Peyer's patch (tissue), 4 donors: ENCODE results near the gene ZNF236. TPM values are rescaled to one million over a fixed set of nuclear protein-coding genes. Genes with fewer than 3 reads are reported as not detected.

Experiments used
- DNase-seq, 3 donors: peaks; one replicate each; pipeline ENCODE4 v3.0.0-alpha.2; 2017 to 2019
- H3K27ac ChIP-seq, 4 donors: fragments of 200-600 bp; sonication (generic); one replicate each; pipeline ENCODE4 v1.5.1; 2016 to 2019
- H3K27me3 ChIP-seq, 2 donors: fragments of 200-600 bp; sonication (generic); one replicate each; pipeline ENCODE4 v1.5.1; 2019
- H3K36me3 ChIP-seq, 3 donors: fragments of 200-600 bp; sonication (generic); one replicate each; pipeline ENCODE4 v1.5.1; 2016 to 2019
- H3K4me1 ChIP-seq, 4 donors: fragments of 200-600 bp; sonication (generic); one replicate each; pipeline ENCODE4 v1.5.1; 2016 to 2019
- H3K4me3 ChIP-seq, 4 donors: fragments of 200-600 bp; sonication (generic); 1 replicate in 3 of 4; 2 replicates in 1 of 4; pipeline ENCODE4 v1.5.1; 2016 to 2019; ENCODE audit warnings: mild to moderate bottlenecking in 1 of 4
- H3K9me3 ChIP-seq, 4 donors: fragments of 200-600 bp; sonication (generic); one replicate each; pipeline ENCODE4 v1.5.1; 2016 to 2019; ENCODE audit warnings: mild to moderate bottlenecking in 1 of 4
- POLR2A ChIP-seq, 2 donors: fragments of 450-650 bp; IDR thresholded peaks; one replicate each; pipeline ENCODE4 v1.5.1; 2017; ENCODE audit warnings: antibody characterized with exemption in 2 of 2, mild to moderate bottlenecking in 2 of 2, moderate library complexity in 2 of 2
- total RNA-seq, 4 donors: library from RNA; depleted of rRNA; stranded (reverse); fragments of >200 nt; gene quantifications; one replicate each; pipeline ENCODE4 v1.1.0, GENCODE V29; 2016
- TF ChIP-seq, protein P1 (sequence below), 6 experiments: fragments of 450-650 bp in 4 of 6; fragments of 200-600 bp in 2 of 6; sonication (generic) in 1 of 6; IDR thresholded peaks; one replicate each; pipeline ENCODE4 v1.5.1; 2017 to 2019; ENCODE audit warnings: antibody characterized with exemption in 6 of 6, mild to moderate bottlenecking in 3 of 6, moderate library complexity in 1 of 6

Gene ZNF236
- total RNA-seq, 4 donors from 2014 or later, result 13.8 to 57.8 (median 27.7) TPM

GRCh38 chr18:76855594-76855993 lies 33.2 kb downstream of the ZNF236 start:
- Histone ChIP-seq H3K4me3 (no peak overlapping the region), H3K4me1 (no peaks in the 10 kb centered on the region), H3K36me3 (peaks cover 0 to 18% (median 0%) of the 10 kb centered on the region in 3 donors), H3K27ac (no peak overlapping the region), H3K9me3 (no peaks in the 10 kb centered on the region), H3K27me3 (no peaks in the 10 kb centered on the region)
- DNase-seq, result no peak
- TF ChIP-seq POLR2A (IDR thresholded peaks at IDR 0.05), result no peak
- TF ChIP-seq, protein P1, sequence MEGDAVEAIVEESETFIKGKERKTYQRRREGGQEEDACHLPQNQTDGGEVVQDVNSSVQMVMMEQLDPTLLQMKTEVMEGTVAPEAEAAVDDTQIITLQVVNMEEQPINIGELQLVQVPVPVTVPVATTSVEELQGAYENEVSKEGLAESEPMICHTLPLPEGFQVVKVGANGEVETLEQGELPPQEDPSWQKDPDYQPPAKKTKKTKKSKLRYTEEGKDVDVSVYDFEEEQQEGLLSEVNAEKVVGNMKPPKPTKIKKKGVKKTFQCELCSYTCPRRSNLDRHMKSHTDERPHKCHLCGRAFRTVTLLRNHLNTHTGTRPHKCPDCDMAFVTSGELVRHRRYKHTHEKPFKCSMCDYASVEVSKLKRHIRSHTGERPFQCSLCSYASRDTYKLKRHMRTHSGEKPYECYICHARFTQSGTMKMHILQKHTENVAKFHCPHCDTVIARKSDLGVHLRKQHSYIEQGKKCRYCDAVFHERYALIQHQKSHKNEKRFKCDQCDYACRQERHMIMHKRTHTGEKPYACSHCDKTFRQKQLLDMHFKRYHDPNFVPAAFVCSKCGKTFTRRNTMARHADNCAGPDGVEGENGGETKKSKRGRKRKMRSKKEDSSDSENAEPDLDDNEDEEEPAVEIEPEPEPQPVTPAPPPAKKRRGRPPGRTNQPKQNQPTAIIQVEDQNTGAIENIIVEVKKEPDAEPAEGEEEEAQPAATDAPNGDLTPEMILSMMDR (IDR thresholded peaks at IDR 0.05), result no peak

GRCh38 chr18:76857476-76857875 lies 35.1 kb downstream of the ZNF236 start:
- Histone ChIP-seq H3K9me3 (no peaks in the 10 kb centered on the region), H3K27ac (no peak overlapping the region), H3K27me3 (no peaks in the 10 kb centered on the region), H3K4me1 (no peaks in the 10 kb centered on the region), H3K36me3 (peaks cover 0 to 26% (median 0%) of the 10 kb centered on the region in 3 donors), H3K4me3 (no peak overlapping the region)
- TF ChIP-seq, protein P1 (IDR thresholded peaks at IDR 0.05), result no peak
- no peak for TF ChIP-seq POLR2A (IDR thresholded peaks at IDR 0.05)
- DNase-seq, result no peak

DNA sequence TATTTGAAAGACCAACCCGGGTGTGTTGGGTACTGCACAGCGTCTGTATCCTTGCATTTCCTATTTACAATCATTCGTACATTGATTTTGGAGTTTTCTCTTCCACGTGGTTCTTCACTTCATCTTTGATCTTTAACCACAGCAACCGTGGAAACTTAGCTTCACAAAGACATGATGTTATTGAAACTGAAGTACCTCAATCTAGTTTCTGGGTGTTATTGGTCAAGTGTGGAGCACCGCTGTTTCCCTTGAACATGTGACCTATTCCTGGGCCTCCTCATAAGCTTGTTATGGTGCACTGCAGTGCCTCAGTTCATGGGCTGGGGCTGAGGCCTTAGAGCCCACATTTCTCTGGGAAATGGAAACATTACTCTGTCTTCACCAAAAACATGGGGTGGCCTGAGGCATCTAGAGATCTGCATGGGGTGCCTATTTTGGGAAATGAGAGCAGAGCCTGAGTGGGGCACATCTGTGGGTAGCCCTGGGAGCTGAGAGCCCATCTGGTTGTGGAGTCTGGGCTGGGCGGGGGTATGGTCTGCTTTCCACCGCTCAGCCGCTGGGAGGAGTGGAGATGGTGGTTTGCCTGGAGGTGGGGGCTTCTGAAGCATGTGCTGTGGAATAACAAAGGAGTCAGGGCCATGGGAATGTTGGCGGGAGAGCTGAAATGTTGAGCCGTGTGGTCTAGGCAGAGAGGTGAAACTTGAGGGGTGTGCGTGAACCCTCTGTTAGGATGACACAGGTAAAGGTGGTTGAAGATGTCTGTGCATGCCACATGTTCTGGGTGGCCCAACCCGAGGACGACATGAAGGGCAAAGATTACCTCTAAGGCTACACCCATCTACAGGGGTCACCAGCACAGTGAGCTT lies 37.4 kb downstream of the ZNF236 start:
- H3K27ac ChIP-seq, result no peak overlapping the region
- TF ChIP-seq, protein P1 (IDR thresholded peaks at IDR 0.05), result no peak
- no peak for TF ChIP-seq POLR2A (IDR thresholded peaks at IDR 0.05)

GRCh38 chr18:76860411-76860810 lies 38.1 kb downstream of the ZNF236 start:
- H3K9me3 ChIP-seq, result no peaks in the 10 kb centered on the region
- no peak for TF ChIP-seq POLR2A (IDR thresholded peaks at IDR 0.05)
- TF ChIP-seq, protein P1 (IDR thresholded peaks at IDR 0.05), result no peak
- H3K4me1 ChIP-seq, result no peaks in the 10 kb centered on the region
- no peak overlapping the region for H3K4me3 ChIP-seq
- H3K27me3 ChIP-seq, result no peaks in the 10 kb centered on the region
- H3K36me3 ChIP-seq, result peaks cover 0 to 24% (median 0%) of the 10 kb centered on the region in 3 donors
- no peak for DNase-seq
- no peak overlapping the region for H3K27ac ChIP-seq

More for the DNA sequence above, 37.4 kb downstream of the ZNF236 start:
- no peaks in the 10 kb centered on the region for H3K9me3 ChIP-seq
- DNase-seq, result no peak
- H3K4me1 ChIP-seq, result no peaks in the 10 kb centered on the region
- H3K36me3 ChIP-seq, result peaks cover 0 to 31% (median 0%) of the 10 kb centered on the region in 3 donors
- H3K27me3 ChIP-seq, result no peaks in the 10 kb centered on the region
- no peak overlapping the region for H3K4me3 ChIP-seq

GRCh38 chr18:76866666-76867065 lies 44.3 kb downstream of the ZNF236 start:
- H3K4me3 ChIP-seq, result no peak overlapping the region
- no peak overlapping the region for H3K27ac ChIP-seq
- no peak for DNase-seq
- no peaks in the 10 kb centered on the region for H3K27me3 ChIP-seq
- H3K9me3 ChIP-seq, result no peaks in the 10 kb centered on the region
- H3K4me1 ChIP-seq, result no peaks in the 10 kb centered on the region
- H3K36me3 ChIP-seq, result peaks cover 0 to 39% (median 0%) of the 10 kb centered on the region in 3 donors
- TF ChIP-seq, protein P1 (IDR thresholded peaks at IDR 0.05), result no peak
- no peak for TF ChIP-seq POLR2A (IDR thresholded peaks at IDR 0.05)
